GM13977 (cell line): ENCODE results near the gene ADAMTS9.

Experiments used
- DNase-seq: peaks from one replicate; pipeline ENCODE4 v3.0.0; 2012; ENCODE audit warnings: low spot score
- in situ Hi-C: fragments of 300-500 bp; cut with MboI; formaldehyde crosslinking; loops from one replicate; pipeline ENCODE4 v1.12.0; 2022; ENCODE audit warnings: low sequenced_read_pairs, low pct_unique_long_range_greater_than_20kb, mixed read lengths, inconsistent platforms; ENCODE audit not compliant: unreplicated experiment
- TF ChIP-seq, protein P1 (sequence below): IDR thresholded peaks from 2 replicates; pipeline ENCODE4 v1.5.1; 2012; ENCODE audit warnings: mild to moderate bottlenecking, control low read depth; ENCODE audit not compliant: insufficient read depth; ENCODE audit errors: extremely low read depth, missing control alignments

The ADAMTS9 gene

DNA sequence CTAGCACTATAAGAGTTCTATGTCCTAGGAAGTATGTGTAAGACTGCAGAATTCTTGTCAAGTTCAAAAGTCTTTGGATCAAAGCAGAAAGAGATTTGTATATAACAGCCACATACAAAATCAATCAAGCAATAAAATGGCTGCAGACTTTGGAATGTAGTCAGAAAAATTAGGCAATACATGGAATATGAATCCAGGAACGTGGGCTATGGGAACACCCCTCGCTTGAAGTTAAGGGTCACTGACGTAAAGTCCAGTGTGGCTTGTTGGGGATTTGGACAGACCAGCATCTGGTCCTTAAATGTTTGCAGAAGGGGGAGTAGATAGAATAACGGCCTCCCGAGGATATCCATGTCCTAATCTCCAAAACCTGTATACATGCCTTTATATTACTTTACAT lies 178.6 kb downstream of the ADAMTS9 start:
- DNase-seq: no peak
- TF ChIP-seq, protein P1, sequence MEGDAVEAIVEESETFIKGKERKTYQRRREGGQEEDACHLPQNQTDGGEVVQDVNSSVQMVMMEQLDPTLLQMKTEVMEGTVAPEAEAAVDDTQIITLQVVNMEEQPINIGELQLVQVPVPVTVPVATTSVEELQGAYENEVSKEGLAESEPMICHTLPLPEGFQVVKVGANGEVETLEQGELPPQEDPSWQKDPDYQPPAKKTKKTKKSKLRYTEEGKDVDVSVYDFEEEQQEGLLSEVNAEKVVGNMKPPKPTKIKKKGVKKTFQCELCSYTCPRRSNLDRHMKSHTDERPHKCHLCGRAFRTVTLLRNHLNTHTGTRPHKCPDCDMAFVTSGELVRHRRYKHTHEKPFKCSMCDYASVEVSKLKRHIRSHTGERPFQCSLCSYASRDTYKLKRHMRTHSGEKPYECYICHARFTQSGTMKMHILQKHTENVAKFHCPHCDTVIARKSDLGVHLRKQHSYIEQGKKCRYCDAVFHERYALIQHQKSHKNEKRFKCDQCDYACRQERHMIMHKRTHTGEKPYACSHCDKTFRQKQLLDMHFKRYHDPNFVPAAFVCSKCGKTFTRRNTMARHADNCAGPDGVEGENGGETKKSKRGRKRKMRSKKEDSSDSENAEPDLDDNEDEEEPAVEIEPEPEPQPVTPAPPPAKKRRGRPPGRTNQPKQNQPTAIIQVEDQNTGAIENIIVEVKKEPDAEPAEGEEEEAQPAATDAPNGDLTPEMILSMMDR: no peak
- in situ Hi-C loops: no loop called here

DNA sequence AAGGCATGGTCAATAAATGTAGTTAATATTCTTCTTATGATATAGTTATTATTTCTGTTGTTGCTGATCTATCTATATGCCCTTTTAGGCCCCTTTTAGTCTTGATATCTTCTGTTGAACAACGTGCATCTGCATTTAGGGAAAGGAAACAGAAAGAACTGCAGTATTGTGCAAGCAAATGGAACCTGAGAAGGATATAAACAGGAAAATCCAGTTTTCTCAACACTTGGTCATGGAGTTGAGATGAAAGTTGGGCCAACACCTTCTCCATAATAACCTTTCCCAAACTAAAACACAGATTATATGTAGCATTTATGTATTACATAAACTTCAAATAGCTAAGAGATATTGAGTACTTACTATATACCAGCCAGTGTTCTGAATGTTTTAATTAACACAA lies 179.7 kb downstream of the ADAMTS9 start:
- DNase-seq: no peak
- TF ChIP-seq, protein P1: no peak
- in situ Hi-C loops: no loop called here

DNA sequence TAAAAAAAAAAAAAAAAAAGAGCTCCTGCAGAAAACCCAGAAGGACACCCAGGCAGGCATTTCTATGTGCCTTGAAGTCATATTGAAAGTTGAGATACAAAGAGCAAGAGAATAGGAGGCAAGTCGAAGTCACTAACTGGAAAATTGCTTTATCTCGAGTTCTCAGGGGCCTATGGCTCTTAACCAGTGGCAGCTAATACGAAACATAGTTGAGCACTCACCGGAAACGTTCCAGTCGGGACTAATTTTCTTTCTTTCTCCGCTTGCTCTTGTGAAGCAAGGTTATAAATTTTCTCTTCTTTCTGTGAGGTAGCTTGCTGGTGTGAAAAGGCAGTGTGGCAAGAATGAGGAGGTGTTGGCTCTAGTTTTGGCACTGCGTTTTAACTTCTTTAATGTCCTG lies 181.5 kb downstream of the ADAMTS9 start:
- DNase-seq: no peak
- TF ChIP-seq, protein P1: no peak
- in situ Hi-C loops: no loop called here

DNA sequence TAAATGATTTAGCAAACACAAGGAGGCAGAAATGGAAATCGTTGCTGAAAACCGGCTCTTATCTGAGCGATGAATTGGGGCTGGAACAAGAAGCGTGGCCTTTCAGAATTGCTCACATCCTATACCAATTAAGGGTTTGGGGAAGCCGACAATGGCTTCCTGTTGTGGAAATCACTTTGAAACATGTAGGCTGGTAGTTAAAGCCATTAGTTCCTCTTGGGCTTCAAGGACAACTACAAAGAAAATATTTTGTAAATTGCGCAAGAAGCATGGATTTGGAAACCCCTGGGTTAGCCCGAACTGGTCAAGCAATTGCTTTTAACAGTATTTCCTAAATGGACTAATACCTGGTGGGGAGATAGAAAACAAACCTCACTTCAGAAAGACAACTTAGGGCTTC lies 182.4 kb downstream of the ADAMTS9 start:
- in situ Hi-C loops: no loop called here
- no peak for DNase-seq
- TF ChIP-seq, protein P1: no peak

DNA sequence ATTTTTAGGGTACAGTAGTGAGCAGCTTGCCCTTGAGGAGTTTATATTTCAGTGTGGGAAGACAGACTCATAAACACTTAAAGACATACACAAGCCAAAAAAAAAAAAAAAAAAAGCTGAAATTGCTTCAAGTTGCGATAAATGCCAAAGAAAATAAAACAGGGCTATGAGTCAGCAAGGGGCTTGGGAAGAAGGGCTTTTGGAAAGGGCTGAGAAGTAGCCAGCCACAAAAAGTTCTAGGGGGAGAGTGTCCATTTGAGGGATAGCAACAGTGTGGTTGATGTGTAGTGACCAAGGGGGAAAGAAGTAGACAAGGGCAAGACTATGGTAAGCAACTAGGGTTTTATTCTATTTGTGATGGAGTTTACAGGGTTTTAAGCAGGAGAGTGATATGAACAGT lies 185.5 kb downstream of the ADAMTS9 start:
- in situ Hi-C loops: no loop called here
- no peak for DNase-seq
- TF ChIP-seq, protein P1: no peak

DNA sequence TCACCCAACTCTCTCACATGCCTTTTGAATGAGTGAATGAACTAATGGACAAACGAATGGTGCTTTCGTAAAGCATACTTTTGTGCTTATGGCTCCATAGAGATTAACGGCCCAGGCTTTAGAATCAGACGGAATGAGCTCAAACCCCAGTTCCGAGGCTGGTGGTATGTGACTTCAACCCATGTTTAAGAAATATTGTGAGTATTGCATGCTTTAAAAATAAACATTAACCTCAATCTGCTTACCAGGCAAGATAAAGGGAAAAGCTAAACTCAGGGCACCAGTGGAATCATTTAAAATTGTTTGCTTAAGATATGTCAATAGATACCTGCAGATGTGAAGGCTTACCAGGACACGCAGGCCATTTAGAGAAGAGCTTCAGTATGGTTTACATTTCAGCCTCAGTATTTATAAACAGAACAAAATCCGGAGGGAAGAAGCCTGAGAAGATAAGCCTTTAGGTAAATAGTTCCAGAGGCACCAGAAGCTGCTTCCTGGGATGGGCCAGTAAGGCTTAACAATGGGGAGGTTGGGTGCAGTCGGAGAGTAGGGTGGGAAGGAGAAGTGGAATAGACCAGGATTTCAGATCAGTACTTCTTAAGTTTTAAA lies 186.4 kb downstream of the ADAMTS9 start:
- DNase-seq: no peak

More for the DNA sequence above, 186.4 kb downstream of the ADAMTS9 start:
- TF ChIP-seq, protein P1: no peak
- in situ Hi-C loops: no loop called here
